H1 (cell line): ENCODE measurements around the gene DYNC1H1. TPM values are rescaled to one million over a fixed set of nuclear protein-coding genes. Genes with fewer than 3 reads are reported as not detected.

Experiments used
- CTCF ChIA-PET: fragments of 300-600 bp; sonication (Branson Sonifier 250); formaldehyde crosslinking; loops from one replicate; lab custom pipeline; 2021; ENCODE audit not compliant: partially characterized antibody; lab: Charles Lee
- POLR2A ChIA-PET: fragments of 300-600 bp; sonication (Branson Sonifier 250); formaldehyde crosslinking; loops from one replicate; lab custom pipeline; 2021; ENCODE audit warnings: inconsistent platforms; ENCODE audit not compliant: partially characterized antibody; lab: Charles Lee
- DNase-seq, 2 experiments: peaks; one replicate each; pipeline versions ENCODE4 v3.0.0 to v3.0.0-alpha.2; 2010 to 2022; ENCODE audit warnings: low spot score in 2 of 2, low read depth in 1 of 2, mixed read lengths in 1 of 2
- FAIRE-seq: peaks from 2 replicates; lab custom pipeline; 2011; peaks lifted over from hg19 to GRCh38; lab: Jason Lieb, UNC
- H2AFZ ChIP-seq: 2 replicates; pipeline ENCODE4 v1.8.1; 2012; ENCODE audit warnings: low read length, inconsistent platforms
- H2AK5ac ChIP-seq: 2 replicates; pipeline ENCODE4 v1.6.1; 2013; ENCODE audit warnings: low read depth, low read length
- H2BK120ac ChIP-seq: replicated peaks from 2 replicates; pipeline ENCODE3; 2013; ENCODE audit warnings: low read depth, low read length, inconsistent platforms
- H2BK12ac ChIP-seq: 2 replicates; pipeline ENCODE4 v1.6.1; 2013; ENCODE audit warnings: low read depth, low read length
- H2BK15ac ChIP-seq: 2 replicates; pipeline ENCODE4 v1.6.1; 2013; ENCODE audit warnings: low read length
- H2BK20ac ChIP-seq: 2 replicates; pipeline ENCODE4 v1.6.1; 2013; ENCODE audit warnings: low read length
- H2BK5ac ChIP-seq: 2 replicates; pipeline ENCODE4 v1.6.1; 2013; ENCODE audit warnings: low read depth, low read length
- H3K14ac ChIP-seq: 2 replicates; pipeline ENCODE4 v1.6.1; 2013; ENCODE audit warnings: inconsistent platforms; ENCODE audit not compliant: insufficient read length
- H3K18ac ChIP-seq: 2 replicates; pipeline ENCODE4 v1.6.1; 2013; ENCODE audit warnings: low read length; ENCODE audit errors: extremely low read depth
- H3K23ac ChIP-seq: 2 replicates; pipeline ENCODE4 v1.6.1; 2013; ENCODE audit warnings: inconsistent platforms; ENCODE audit not compliant: insufficient read length
- H3K23me2 ChIP-seq: 2 replicates; pipeline ENCODE4 v1.6.1; 2013; ENCODE audit warnings: low read depth, low read length
- H3K27ac ChIP-seq: 2 replicates; pipeline ENCODE4 v1.6.1; 2011; ENCODE audit warnings: low read depth, low read length, inconsistent platforms
- H3K27me3 ChIP-seq, 4 experiments: replicated peaks in 1 of 4; 1 replicate in 1 of 4; 2 replicates in 3 of 4; pipeline versions ENCODE4 v1.6.1 to v1.8.1; 2011 to 2013; ENCODE audit warnings: low read length in 3 of 4, mild to moderate bottlenecking in 3 of 4, inconsistent platforms in 2 of 4, mixed read lengths in 2 of 4, moderate library complexity in 1 of 4; ENCODE audit not compliant: control insufficient read depth in 3 of 4, insufficient read depth in 3 of 4; ENCODE audit errors: extremely low read depth in 1 of 4
- H3K36me3 ChIP-seq, 4 experiments: 2 replicates each; pipeline versions ENCODE4 v1.6.1 to v1.8.1; 2011 to 2013; ENCODE audit warnings: mild to moderate bottlenecking in 4 of 4, low read length in 3 of 4, moderate library complexity in 2 of 4, control low read depth in 1 of 4, inconsistent platforms in 1 of 4; ENCODE audit not compliant: insufficient read depth in 4 of 4, control insufficient read depth in 2 of 4
- H3K4ac ChIP-seq: replicated peaks from 2 replicates; pipeline ENCODE3; 2013; ENCODE audit warnings: low read length, low read depth, mixed read lengths, inconsistent platforms; ENCODE audit not compliant: insufficient read length
- H3K4me1 ChIP-seq, 4 experiments: replicated peaks in 1 of 4; 1 replicate in 1 of 4; 2 replicates in 3 of 4; pipeline versions ENCODE4 v1.6.1 to v1.8.1; 2011 to 2013; ENCODE audit warnings: low read length in 3 of 4, inconsistent platforms in 2 of 4, mixed read lengths in 1 of 4; ENCODE audit not compliant: insufficient read depth in 4 of 4, control insufficient read depth in 3 of 4
- H3K4me2 ChIP-seq, 2 experiments: 2 replicates each; pipeline versions ENCODE4 v1.6.1 to v1.8.1; 2011 to 2013; ENCODE audit warnings: low read depth in 2 of 2, low read length in 2 of 2, control low read depth in 1 of 2, inconsistent platforms in 1 of 2, mild to moderate bottlenecking in 1 of 2; ENCODE audit not compliant: insufficient read depth in 1 of 2
- H3K4me3 ChIP-seq, 4 experiments: fragments of 200-600, 300-600 bp in 1 of 4; sonication (generic), shearing (Covaris generic), sonication (Bioruptor Twin) in 1 of 4; 2 replicates each; pipeline versions ENCODE4 v1.5.1 to v1.8.1; 2011 to 2016; ENCODE audit warnings: low read length in 4 of 4, low read depth in 3 of 4, control low read depth in 2 of 4, inconsistent platforms in 2 of 4, mild to moderate bottlenecking in 2 of 4, mixed read lengths in 1 of 4, moderate library complexity in 1 of 4; ENCODE audit not compliant: insufficient read depth in 2 of 4; ENCODE audit errors: extremely low read depth in 1 of 4
- H3K56ac ChIP-seq: replicated peaks from 2 replicates; pipeline ENCODE3; 2013; ENCODE audit warnings: low read depth, mild to moderate bottlenecking, mixed read lengths, low read length, inconsistent platforms; ENCODE audit not compliant: insufficient read length
- H3K79me1 ChIP-seq: 2 replicates; pipeline ENCODE4 v1.6.1; 2013; ENCODE audit warnings: low read depth, low read length, control low read depth
- H3K79me2 ChIP-seq, 2 experiments: 2 replicates each; pipeline versions ENCODE4 v1.6.1 to v1.8.1; 2012 to 2013; ENCODE audit warnings: low read length in 2 of 2, mild to moderate bottlenecking in 2 of 2, inconsistent platforms in 1 of 2; ENCODE audit not compliant: insufficient read depth in 2 of 2, control insufficient read depth in 1 of 2
- H3K9ac ChIP-seq, 4 experiments: replicated peaks in 1 of 4; 1 replicate in 1 of 4; 2 replicates in 3 of 4; pipeline versions ENCODE4 v1.6.1 to v1.8.1; 2011 to 2013; ENCODE audit warnings: low read depth in 3 of 4, low read length in 3 of 4, control low read depth in 2 of 4, mild to moderate bottlenecking in 2 of 4, moderate library complexity in 2 of 4, inconsistent platforms in 1 of 4; ENCODE audit errors: extremely low read depth in 1 of 4
- H3K9me3 ChIP-seq, 2 experiments: 2 replicates each; pipeline versions ENCODE4 v1.6.1 to v1.8.1; 2012 to 2013; ENCODE audit warnings: mild to moderate bottlenecking in 2 of 2, moderate library complexity in 2 of 2, control low read depth in 1 of 2, inconsistent platforms in 1 of 2, low read depth in 1 of 2, low read length in 1 of 2, mixed read lengths in 1 of 2; ENCODE audit not compliant: insufficient read depth in 2 of 2
- H4K20me1 ChIP-seq, 2 experiments: replicated peaks in 1 of 2; 2 replicates each; pipeline versions ENCODE3 to v1.8.1; 2011 to 2013; ENCODE audit warnings: inconsistent platforms in 2 of 2, low read length in 2 of 2, mild to moderate bottlenecking in 1 of 2; ENCODE audit not compliant: insufficient read depth in 2 of 2, control insufficient read depth in 1 of 2
- H4K5ac ChIP-seq: 2 replicates; pipeline ENCODE4 v1.6.1; 2013; ENCODE audit warnings: low read length, low read depth, mixed read lengths, inconsistent platforms; ENCODE audit not compliant: insufficient read length
- H4K8ac ChIP-seq: 2 replicates; pipeline ENCODE4 v1.8.0; 2013; ENCODE audit warnings: mild to moderate bottlenecking, moderate library complexity, low read length, inconsistent platforms; ENCODE audit not compliant: insufficient read depth; ENCODE audit errors: extremely low read depth
- H4K91ac ChIP-seq: replicated peaks from 2 replicates; pipeline ENCODE3; 2013; ENCODE audit warnings: low read length, mixed read lengths, inconsistent platforms; ENCODE audit not compliant: insufficient read length
- MAFK ChIP-seq: IDR thresholded peaks from 2 replicates; pipeline ENCODE4 v1.6.1; 2012; ENCODE audit warnings: low read depth, mild to moderate bottlenecking, improper control_type of control experiment, low read length
- WGBS, 2 experiments: shearing (Covaris generic) in 1 of 2; methylation state at CpG; one replicate each; pipeline versions ENCODE4 v1.1.6 to v1.1.7; 2013 to 2015; ENCODE audit warnings: low lambda C conversion rate in 2 of 2, mixed read lengths in 2 of 2, inconsistent platforms in 1 of 2, low coverage in 1 of 2, missing lambda C conversion rate in 1 of 2; ENCODE audit not compliant: insufficient replicate concordance in 2 of 2, insufficient coverage in 1 of 2, insufficient read length in 1 of 2; ENCODE audit errors: extremely low coverage in 1 of 2, missing lambda C conversion rate in 1 of 2; 5-methylcytosine and 5-hydroxymethylcytosine counted together
- polyA plus RNA-seq, 7 experiments: library from polyadenylated mRNA; depleted of rRNA in 3 of 7; stranded (reverse) in 5 of 7; unstranded in 2 of 7; fragments of >200 nt in 5 of 7; fragments of 200-250 nt in 2 of 7; gene quantifications; 1 replicate in 5 of 7; 2 replicates in 1 of 7; 4 replicates in 1 of 7; pipeline versions ENCODE4 v1.2.1 to v1.2.3, GENCODE V29; 2011 to 2013; ENCODE audit warnings: missing spikeins in 2 of 7, mixed read lengths in 2 of 7
- total RNA-seq: library from RNA; stranded (reverse); fragmentation: NEBNext Ultra II Directional; extraction: Animal tissue kit (Norgen Biotek cat#: 25700); gene quantifications from 2 replicates; pipeline ENCODE4 v1.2.1, GENCODE V29; 2021

DYNC1H1 gene
- total and polyA plus RNA-seq, 2 of the 8 experiments (the other 6 are each of a cell fraction or from before 2014, with no cell fraction given) = 238 to 387 TPM

GRCh38 chr14:102047808-102048540 lies 83.6 kb downstream of the DYNC1H1 start:
- POLR2A ChIA-PET = no interaction called here

More at GRCh38 chr14:102047808-102048540, 83.6 kb downstream of the DYNC1H1 start:
- no peaks in the 10 kb centered on the region for H3K27me3 ChIP-seq
- H3K9ac ChIP-seq = no peak overlapping the region
- H4K91ac ChIP-seq = no peak overlapping the region
- H3K79me2 ChIP-seq = no peaks in the 10 kb centered on the region
- H2AK5ac ChIP-seq = no peak overlapping the region
- H2BK12ac ChIP-seq = no peak overlapping the region
- no peak overlapping the region for H2AFZ ChIP-seq
- DNase-seq = no peak
- TF ChIP-seq MAFK = no peak
- H3K23ac ChIP-seq = no peak overlapping the region
- no peak overlapping the region for H4K8ac ChIP-seq
- H3K4me3 ChIP-seq = no peak overlapping the region
- no peaks in the 10 kb centered on the region for H3K9me3 ChIP-seq
- CTCF ChIA-PET = interaction anchor here (1.1 to 7.8 kb wide), 10 partner anchors 14 to 267 kb away, joined by 3 to 74 read pairs (median 5); no protein-coding TSS in a partner anchor
- H2BK120ac ChIP-seq = no peak overlapping the region
- no peak overlapping the region for H3K56ac ChIP-seq
- no peak overlapping the region; the same call in 1 of the 2 replicates for H2BK5ac ChIP-seq
- H3K14ac ChIP-seq = no peak overlapping the region
- H3K18ac ChIP-seq = no peak overlapping the region
- H4K5ac ChIP-seq = no peak overlapping the region
- H3K79me1 ChIP-seq = no peaks in the 10 kb centered on the region
- no peak overlapping the region for H2BK15ac ChIP-seq
- no peak for FAIRE-seq
- 96% methylated on average over 33 of the region's 33 CpGs; no CpG with 5 or more reads in 1 of the 2 experiments for WGBS, 2 experiments
- no peaks in the 10 kb centered on the region for H3K4me1 ChIP-seq
- H4K20me1 ChIP-seq = peaks cover 0 to 10% of the 10 kb centered on the region in 2 experiments
- no peak overlapping the region for H2BK20ac ChIP-seq
- H3K23me2 ChIP-seq = no peaks in the 10 kb centered on the region
- no peak overlapping the region for H3K4ac ChIP-seq
- no peak overlapping the region for H3K27ac ChIP-seq
- peaks cover 32 to 76% (median 62%) of the 10 kb centered on the region in 4 experiments for H3K36me3 ChIP-seq
- H3K4me2 ChIP-seq = no peak overlapping the region
